Measurements from ENCODE around the gene ISCA1. TPM values are rescaled to one million over a fixed set of nuclear protein-coding genes. Genes with fewer than 3 reads are reported as not detected.

ISCA1 gene
- total and polyA plus RNA-seq, 10 of the 15 experiments (the other 5 are each of a cell fraction or from before 2014, with no cell fraction given), result 8.9 to 36.0 (median 24.2) TPM

DNA sequence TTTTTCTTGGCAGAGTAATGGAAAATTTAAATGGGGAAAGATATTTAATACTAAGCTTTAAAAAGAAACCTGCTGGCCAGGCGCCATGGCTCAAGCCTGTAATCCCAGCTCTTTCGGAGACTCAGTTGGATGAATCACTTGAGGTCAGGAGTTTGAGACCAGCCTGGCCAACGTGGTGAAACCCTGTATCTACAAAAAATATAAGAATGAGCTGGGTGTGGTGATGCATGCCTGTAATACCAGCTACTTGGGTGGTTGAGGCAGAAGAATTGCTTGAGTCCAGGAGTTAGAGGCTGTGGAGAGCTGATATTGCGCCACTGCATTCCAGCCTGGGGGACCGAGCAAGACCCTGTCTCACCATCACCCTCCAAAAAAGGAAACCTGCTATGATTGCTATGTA, 39.0 kb upstream of the ISCA1 start:
- H3K36me3 ChIP-seq (ENCODE audit: control insufficient read depth in 2 of 2, insufficient read depth in 2 of 2, low read length in 1 of 2), result peaks cover 16 to 38% of the 10 kb centered on the region in 2 experiments
- no peak overlapping the region for H2AFZ ChIP-seq (ENCODE audit: control insufficient read depth, low read depth, low read length)
- no peaks in the 10 kb centered on the region for H3K27me3 ChIP-seq (replicated peaks in 1 of 2; ENCODE audit: control insufficient read depth in 2 of 2, insufficient read depth in 2 of 2, low read length in 1 of 2)
- in situ Hi-C loops (cut with MboI) (no loop called here), intact Hi-C loops (cut with micrococcal nuclease; ENCODE audit: unreplicated experiment) (no loop called here)
- BruUV-seq (replicated peaks), result no TSS peak
- H3K27ac ChIP-seq (ENCODE audit: control insufficient read depth, insufficient read depth), result no peak overlapping the region
- FAIRE-seq, result no peak
- no peaks in the 10 kb centered on the region for H4K20me1 ChIP-seq (ENCODE audit: control insufficient read depth, insufficient read depth)
- ChIA-PET POLR2A (no interaction called here), RAD21 (ENCODE audit: unreplicated experiment) (interaction anchor here (1.2 kb wide), 1 partner anchor 119 kb away, joined by 4 read pairs; no protein-coding TSS in a partner anchor), SMC1A (ENCODE audit: uncharacterized antibody, unreplicated experiment) (interaction anchor here (1.1 to 2.8 kb wide), 2 partner anchors 11 to 20 kb away, joined by 5 to 11 read pairs; no protein-coding TSS in a partner anchor), CTCF (interaction anchor here (1.7 kb wide), 1 partner anchor 20 kb away, joined by 5 read pairs; no protein-coding TSS in a partner anchor)
- no peak for ATAC-seq
- 87% methylated on average over 5 of the region's 5 CpGs for WGBS (ENCODE audit: insufficient coverage, insufficient replicate concordance, low lambda C conversion rate, missing lambda C conversion rate)
- H3K4me3 ChIP-seq, result no peak overlapping the region
- H3K9me3 ChIP-seq (replicated peaks; ENCODE audit: control insufficient read depth, insufficient read depth, low read length), result no peaks in the 10 kb centered on the region
- no peak for DNase-seq (ENCODE audit: low read depth, low spot score)
- H3K4me1 ChIP-seq (ENCODE audit: control insufficient read depth, insufficient read depth, low read length), result no peaks in the 10 kb centered on the region; the same call in none of the 2 replicates
- no peaks in the 10 kb centered on the region for H3K79me2 ChIP-seq (ENCODE audit: control insufficient read depth, insufficient read depth, low read length)
- TF ChIP-seq NFYB (IDR thresholded peaks at IDR 0.05; ENCODE audit: insufficient read depth, low read depth, low read length) (no peak), ZNF207 (IDR thresholded peaks at IDR 0.05; ENCODE audit: borderline replicate concordance) (no peak), STAT1 (conservative IDR thresholded peaks at IDR 0.05) (no peak), SMC3 (IDR thresholded peaks at IDR 0.05; ENCODE audit: borderline replicate concordance, low read length) (no peak), NFIC (IDR thresholded peaks at IDR 0.05; ENCODE audit: low read depth, low read length) (no peak), RB1 (IDR thresholded peaks at IDR 0.05; ENCODE audit: borderline replicate concordance) (no peak)
- TF ChIP-seq, protein P1, sequence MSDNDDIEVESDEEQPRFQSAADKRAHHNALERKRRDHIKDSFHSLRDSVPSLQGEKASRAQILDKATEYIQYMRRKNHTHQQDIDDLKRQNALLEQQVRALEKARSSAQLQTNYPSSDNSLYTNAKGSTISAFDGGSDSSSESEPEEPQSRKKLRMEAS (IDR thresholded peaks at IDR 0.05; ENCODE audit: low read depth, low read length), result no peak
- H3K9ac ChIP-seq (ENCODE audit: control insufficient read depth, insufficient read depth, low read length), result no peak overlapping the region
- H3K4me2 ChIP-seq (ENCODE audit: control insufficient read depth, insufficient read depth), result no peak overlapping the region

DNA sequence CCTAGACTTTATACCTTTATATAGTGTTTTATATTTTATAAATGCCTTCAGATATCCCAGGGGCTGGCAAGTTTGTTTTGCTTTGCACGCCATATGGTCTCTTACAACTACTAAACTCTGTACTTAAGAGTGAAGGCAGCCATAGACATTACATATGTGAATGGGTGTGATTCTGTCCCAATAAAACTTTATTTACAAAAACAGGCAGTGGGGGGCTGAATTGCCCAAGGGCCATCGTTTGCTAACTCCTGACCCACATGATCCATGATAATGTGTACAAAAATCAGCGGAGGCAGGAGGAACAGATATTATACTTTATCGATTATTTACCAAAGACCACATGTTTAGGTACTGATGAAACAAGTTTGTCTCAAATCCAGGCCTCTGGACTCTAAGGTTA, 35.8 kb upstream of the ISCA1 start:
- Histone ChIP-seq H4K20me1 (ENCODE audit: control insufficient read depth, insufficient read depth) (no peaks in the 10 kb centered on the region), H3K79me2 (ENCODE audit: control insufficient read depth, insufficient read depth, low read length) (no peaks in the 10 kb centered on the region), H3K36me3 (ENCODE audit: control insufficient read depth in 2 of 2, insufficient read depth in 2 of 2, low read length in 1 of 2) (peaks cover 11 to 36% of the 10 kb centered on the region in 2 experiments), H3K4me2 (ENCODE audit: control insufficient read depth, insufficient read depth) (no peak overlapping the region), H3K9me3 (replicated peaks; ENCODE audit: control insufficient read depth, insufficient read depth, low read length) (no peaks in the 10 kb centered on the region), H3K4me1 (ENCODE audit: control insufficient read depth, insufficient read depth, low read length) (no peaks in the 10 kb centered on the region), H3K4me3 (no peak overlapping the region), H3K9ac (ENCODE audit: control insufficient read depth, insufficient read depth, low read length) (no peak overlapping the region), H3K27ac (ENCODE audit: control insufficient read depth, insufficient read depth) (no peak overlapping the region), H3K27me3 (replicated peaks in 1 of 2; ENCODE audit: control insufficient read depth in 2 of 2, insufficient read depth in 2 of 2, low read length in 1 of 2) (no peaks in the 10 kb centered on the region), H2AFZ (ENCODE audit: control insufficient read depth, low read depth, low read length) (no peak overlapping the region)
- no TSS peak for BruUV-seq (replicated peaks)
- TF ChIP-seq, protein P2, sequence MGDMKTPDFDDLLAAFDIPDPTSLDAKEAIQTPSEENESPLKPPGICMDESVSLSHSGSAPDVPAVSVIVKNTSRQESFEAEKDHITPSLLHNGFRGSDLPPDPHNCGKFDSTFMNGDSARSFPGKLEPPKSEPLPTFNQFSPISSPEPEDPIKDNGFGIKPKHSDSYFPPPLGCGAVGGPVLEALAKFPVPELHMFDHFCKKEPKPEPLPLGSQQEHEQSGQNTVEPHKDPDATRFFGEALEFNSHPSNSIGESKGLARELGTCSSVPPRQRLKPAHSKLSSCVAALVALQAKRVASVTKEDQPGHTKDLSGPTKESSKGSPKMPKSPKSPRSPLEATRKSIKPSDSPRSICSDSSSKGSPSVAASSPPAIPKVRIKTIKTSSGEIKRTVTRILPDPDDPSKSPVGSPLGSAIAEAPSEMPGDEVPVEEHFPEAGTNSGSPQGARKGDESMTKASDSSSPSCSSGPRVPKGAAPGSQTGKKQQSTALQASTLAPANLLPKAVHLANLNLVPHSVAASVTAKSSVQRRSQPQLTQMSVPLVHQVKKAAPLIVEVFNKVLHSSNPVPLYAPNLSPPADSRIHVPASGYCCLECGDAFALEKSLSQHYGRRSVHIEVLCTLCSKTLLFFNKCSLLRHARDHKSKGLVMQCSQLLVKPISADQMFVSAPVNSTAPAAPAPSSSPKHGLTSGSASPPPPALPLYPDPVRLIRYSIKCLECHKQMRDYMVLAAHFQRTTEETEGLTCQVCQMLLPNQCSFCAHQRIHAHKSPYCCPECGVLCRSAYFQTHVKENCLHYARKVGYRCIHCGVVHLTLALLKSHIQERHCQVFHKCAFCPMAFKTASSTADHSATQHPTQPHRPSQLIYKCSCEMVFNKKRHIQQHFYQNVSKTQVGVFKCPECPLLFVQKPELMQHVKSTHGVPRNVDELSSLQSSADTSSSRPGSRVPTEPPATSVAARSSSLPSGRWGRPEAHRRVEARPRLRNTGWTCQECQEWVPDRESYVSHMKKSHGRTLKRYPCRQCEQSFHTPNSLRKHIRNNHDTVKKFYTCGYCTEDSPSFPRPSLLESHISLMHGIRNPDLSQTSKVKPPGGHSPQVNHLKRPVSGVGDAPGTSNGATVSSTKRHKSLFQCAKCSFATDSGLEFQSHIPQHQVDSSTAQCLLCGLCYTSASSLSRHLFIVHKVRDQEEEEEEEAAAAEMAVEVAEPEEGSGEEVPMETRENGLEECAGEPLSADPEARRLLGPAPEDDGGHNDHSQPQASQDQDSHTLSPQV (IDR thresholded peaks at IDR 0.05), result no peak
- TF ChIP-seq, protein P3, sequence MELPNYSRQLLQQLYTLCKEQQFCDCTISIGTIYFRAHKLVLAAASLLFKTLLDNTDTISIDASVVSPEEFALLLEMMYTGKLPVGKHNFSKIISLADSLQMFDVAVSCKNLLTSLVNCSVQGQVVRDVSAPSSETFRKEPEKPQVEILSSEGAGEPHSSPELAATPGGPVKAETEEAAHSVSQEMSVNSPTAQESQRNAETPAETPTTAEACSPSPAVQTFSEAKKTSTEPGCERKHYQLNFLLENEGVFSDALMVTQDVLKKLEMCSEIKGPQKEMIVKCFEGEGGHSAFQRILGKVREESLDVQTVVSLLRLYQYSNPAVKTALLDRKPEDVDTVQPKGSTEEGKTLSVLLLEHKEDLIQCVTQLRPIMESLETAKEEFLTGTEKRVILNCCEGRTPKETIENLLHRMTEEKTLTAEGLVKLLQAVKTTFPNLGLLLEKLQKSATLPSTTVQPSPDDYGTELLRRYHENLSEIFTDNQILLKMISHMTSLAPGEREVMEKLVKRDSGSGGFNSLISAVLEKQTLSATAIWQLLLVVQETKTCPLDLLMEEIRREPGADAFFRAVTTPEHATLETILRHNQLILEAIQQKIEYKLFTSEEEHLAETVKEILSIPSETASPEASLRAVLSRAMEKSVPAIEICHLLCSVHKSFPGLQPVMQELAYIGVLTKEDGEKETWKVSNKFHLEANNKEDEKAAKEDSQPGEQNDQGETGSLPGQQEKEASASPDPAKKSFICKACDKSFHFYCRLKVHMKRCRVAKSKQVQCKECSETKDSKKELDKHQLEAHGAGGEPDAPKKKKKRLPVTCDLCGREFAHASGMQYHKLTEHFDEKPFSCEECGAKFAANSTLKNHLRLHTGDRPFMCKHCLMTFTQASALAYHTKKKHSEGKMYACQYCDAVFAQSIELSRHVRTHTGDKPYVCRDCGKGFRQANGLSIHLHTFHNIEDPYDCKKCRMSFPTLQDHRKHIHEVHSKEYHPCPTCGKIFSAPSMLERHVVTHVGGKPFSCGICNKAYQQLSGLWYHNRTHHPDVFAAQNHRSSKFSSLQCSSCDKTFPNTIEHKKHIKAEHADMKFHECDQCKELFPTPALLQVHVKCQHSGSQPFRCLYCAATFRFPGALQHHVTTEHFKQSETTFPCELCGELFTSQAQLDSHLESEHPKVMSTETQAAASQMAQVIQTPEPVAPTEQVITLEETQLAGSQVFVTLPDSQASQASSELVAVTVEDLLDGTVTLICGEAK (IDR thresholded peaks at IDR 0.05; ENCODE audit: borderline replicate concordance), result peak; percentile 75
- intact Hi-C loops (cut with micrococcal nuclease; ENCODE audit: unreplicated experiment), result no loop called here
- WGBS (ENCODE audit: insufficient coverage, insufficient replicate concordance, low lambda C conversion rate, missing lambda C conversion rate), result 98% methylated on average over 4 of the region's 4 CpGs
- RAD21 ChIA-PET (ENCODE audit: unreplicated experiment), result no interaction called here
- SMC1A ChIA-PET (ENCODE audit: uncharacterized antibody, unreplicated experiment), result interaction anchor here (2.3 kb wide), 1 partner anchor 20 kb away, joined by 5 read pairs; no protein-coding TSS in a partner anchor
- in situ Hi-C loops (cut with MboI), result no loop called here
- POLR2A ChIA-PET, result no interaction called here
- CTCF ChIA-PET, result no interaction called here
- no peak for DNase-seq (ENCODE audit: low read depth, low spot score)
- no peak for ATAC-seq
- FAIRE-seq, result no peak

All from GM12878 (cell line).